ENCODE data around the gene RFESD.
A peak's percentile ranks its signal among the peaks of the same experiment; 100 is the strongest.

The RFESD gene

GRCh38 chr5:95662946-95663345 lies 16.4 kb downstream of the RFESD start:
- H3K27ac ChIP-seq (replicated peaks; ENCODE audit: low read length): no peak overlapping the region

GRCh38 chr5:95664204-95664786 lies 17.7 kb downstream of the RFESD start:
- H3K4me2 ChIP-seq (ENCODE audit: insufficient read depth, low read length, poor library complexity, severe bottlenecking): no peak overlapping the region
- no peak overlapping the region for H3K23ac ChIP-seq (ENCODE audit: low read depth, low read length, poor library complexity)
- no peaks in the 10 kb centered on the region for H3K9me3 ChIP-seq (replicated peaks in 1 of 2; ENCODE audit: control insufficient read depth in 2 of 2, insufficient read depth in 1 of 2, low read depth in 1 of 2, low read length in 2 of 2)
- no peak overlapping the region for H3K4me3 ChIP-seq (ENCODE audit: low read length in 2 of 2)
- H3K14ac ChIP-seq (ENCODE audit: low read length): no peak overlapping the region
- no peak overlapping the region for H4K91ac ChIP-seq (ENCODE audit: low read depth, low read length, poor library complexity)
- no peak overlapping the region for H2AK5ac ChIP-seq (ENCODE audit: low read depth, low read length)
- no peak overlapping the region for H3K9ac ChIP-seq (ENCODE audit: low read depth, low read length, poor library complexity)
- DNase-seq (ENCODE audit: low spot score): peak; percentile 11
- no peak overlapping the region for H2BK120ac ChIP-seq (ENCODE audit: low read depth, low read length)
- H3K4me1 ChIP-seq (ENCODE audit: control insufficient read depth in 2 of 2, insufficient read depth in 1 of 2, low read depth in 1 of 2, low read length in 2 of 2): peaks cover 0 to 3% of the 10 kb centered on the region in 2 donors
- peak overlapping the region; percentile 72 for H2AFZ ChIP-seq (ENCODE audit: low read length)
- no CpG with 5 or more reads among the region's 3 CpGs for WGBS, 2 donors (ENCODE audit: extremely low coverage in 2 of 2, insufficient read length in 2 of 2, insufficient replicate concordance in 1 of 2)
- no peaks in the 10 kb centered on the region for H3K36me3 ChIP-seq (replicated peaks in 1 of 2; ENCODE audit: control insufficient read depth in 2 of 2, insufficient read depth in 2 of 2, low read length in 2 of 2)
- H2BK15ac ChIP-seq (ENCODE audit: low read length): no peak overlapping the region
- H3K79me1 ChIP-seq (ENCODE audit: low read depth, low read length): no peaks in the 10 kb centered on the region
- no peaks in the 10 kb centered on the region for H3K27me3 ChIP-seq (ENCODE audit: control insufficient read depth in 3 of 3, insufficient read depth in 3 of 3, low read depth in 1 of 3, low read length in 3 of 3)
- no peak overlapping the region for H2BK5ac ChIP-seq (ENCODE audit: low read length)
- no peak overlapping the region for H3K4ac ChIP-seq (ENCODE audit: low read length)
- no peak overlapping the region for H2BK12ac ChIP-seq (ENCODE audit: low read length)
- H3K27ac ChIP-seq (replicated peaks; ENCODE audit: low read length): no peak overlapping the region
- H3K18ac ChIP-seq (ENCODE audit: low read length): no peak overlapping the region
- H4K8ac ChIP-seq (ENCODE audit: low read depth, low read length): no peak overlapping the region

More at GRCh38 chr5:95662946-95663345, 16.4 kb downstream of the RFESD start:
- Histone ChIP-seq H3K79me1 (ENCODE audit: low read depth, low read length) (no peaks in the 10 kb centered on the region), H2AK5ac (ENCODE audit: low read depth, low read length) (no peak overlapping the region), H3K4ac (ENCODE audit: low read length) (no peak overlapping the region), H3K23ac (ENCODE audit: low read depth, low read length, poor library complexity) (no peak overlapping the region), H2BK5ac (ENCODE audit: low read length) (no peak overlapping the region), H4K91ac (ENCODE audit: low read depth, low read length, poor library complexity) (no peak overlapping the region), H2BK12ac (ENCODE audit: low read length) (no peak overlapping the region), H2BK120ac (ENCODE audit: low read depth, low read length) (no peak overlapping the region), H3K4me1 (ENCODE audit: control insufficient read depth in 2 of 2, insufficient read depth in 1 of 2, low read depth in 1 of 2, low read length in 2 of 2) (peaks cover 0 to 3% of the 10 kb centered on the region in 2 donors), H3K9me3 (replicated peaks in 1 of 2; ENCODE audit: control insufficient read depth in 2 of 2, insufficient read depth in 1 of 2, low read depth in 1 of 2, low read length in 2 of 2) (no peaks in the 10 kb centered on the region), H3K27me3 (ENCODE audit: control insufficient read depth in 3 of 3, insufficient read depth in 3 of 3, low read depth in 1 of 3, low read length in 3 of 3) (no peaks in the 10 kb centered on the region), H2BK15ac (ENCODE audit: low read length) (no peak overlapping the region), H3K36me3 (replicated peaks in 1 of 2; ENCODE audit: control insufficient read depth in 2 of 2, insufficient read depth in 2 of 2, low read length in 2 of 2) (no peaks in the 10 kb centered on the region), H3K9ac (ENCODE audit: low read depth, low read length, poor library complexity) (no peak overlapping the region), H3K4me3 (ENCODE audit: low read length in 2 of 2) (no peak overlapping the region), H2AFZ (ENCODE audit: low read length) (no peak overlapping the region), H3K4me2 (ENCODE audit: insufficient read depth, low read length, poor library complexity, severe bottlenecking) (no peak overlapping the region), H3K14ac (ENCODE audit: low read length) (no peak overlapping the region), H4K8ac (ENCODE audit: low read depth, low read length) (no peak overlapping the region), H3K18ac (ENCODE audit: low read length) (no peak overlapping the region)
- no peak for DNase-seq (ENCODE audit: low spot score)

GRCh38 chr5:95667061-95667618 lies 20.6 kb downstream of the RFESD start:
- Histone ChIP-seq H4K91ac (ENCODE audit: low read depth, low read length, poor library complexity) (no peak overlapping the region), H3K9me3 (replicated peaks in 1 of 2; ENCODE audit: control insufficient read depth in 2 of 2, insufficient read depth in 1 of 2, low read depth in 1 of 2, low read length in 2 of 2) (no peaks in the 10 kb centered on the region), H3K4me1 (ENCODE audit: control insufficient read depth in 2 of 2, insufficient read depth in 1 of 2, low read depth in 1 of 2, low read length in 2 of 2) (peaks cover 0 to 3% of the 10 kb centered on the region in 2 donors), H2AK5ac (ENCODE audit: low read depth, low read length) (no peak overlapping the region), H2BK120ac (ENCODE audit: low read depth, low read length) (no peak overlapping the region), H3K23ac (ENCODE audit: low read depth, low read length, poor library complexity) (no peak overlapping the region), H3K27ac (replicated peaks; ENCODE audit: low read length) (no peak overlapping the region), H3K36me3 (replicated peaks in 1 of 2; ENCODE audit: control insufficient read depth in 2 of 2, insufficient read depth in 2 of 2, low read length in 2 of 2) (no peaks in the 10 kb centered on the region), H3K4ac (ENCODE audit: low read length) (no peak overlapping the region), H3K9ac (ENCODE audit: low read depth, low read length, poor library complexity) (no peak overlapping the region), H3K18ac (ENCODE audit: low read length) (no peak overlapping the region), H3K4me3 (ENCODE audit: low read length in 2 of 2) (no peak overlapping the region), H2BK5ac (ENCODE audit: low read length) (no peak overlapping the region), H2BK12ac (ENCODE audit: low read length) (no peak overlapping the region), H3K4me2 (ENCODE audit: insufficient read depth, low read length, poor library complexity, severe bottlenecking) (no peak overlapping the region), H3K14ac (ENCODE audit: low read length) (no peak overlapping the region), H3K79me1 (ENCODE audit: low read depth, low read length) (no peaks in the 10 kb centered on the region), H4K8ac (ENCODE audit: low read depth, low read length) (no peak overlapping the region), H2BK15ac (ENCODE audit: low read length) (no peak overlapping the region), H3K27me3 (ENCODE audit: control insufficient read depth in 3 of 3, insufficient read depth in 3 of 3, low read depth in 1 of 3, low read length in 3 of 3) (no peaks in the 10 kb centered on the region), H2AFZ (ENCODE audit: low read length) (peak overlapping the region; percentile 14)
- DNase-seq (ENCODE audit: low spot score): no peak
- no CpG with 5 or more reads among the region's 4 CpGs for WGBS, 2 donors (ENCODE audit: extremely low coverage in 2 of 2, insufficient read length in 2 of 2, insufficient replicate concordance in 1 of 2)

GRCh38 chr5:95667678-95668077 lies 21.1 kb downstream of the RFESD start:
- no peak overlapping the region for H4K8ac ChIP-seq (ENCODE audit: low read depth, low read length)
- no peak for DNase-seq (ENCODE audit: low spot score)
- no peak overlapping the region for H2BK120ac ChIP-seq (ENCODE audit: low read depth, low read length)
- no peak overlapping the region for H4K91ac ChIP-seq (ENCODE audit: low read depth, low read length, poor library complexity)
- no peak overlapping the region for H3K9ac ChIP-seq (ENCODE audit: low read depth, low read length, poor library complexity)
- no peak overlapping the region for H3K14ac ChIP-seq (ENCODE audit: low read length)
- H3K36me3 ChIP-seq (replicated peaks in 1 of 2; ENCODE audit: control insufficient read depth in 2 of 2, insufficient read depth in 2 of 2, low read length in 2 of 2): no peaks in the 10 kb centered on the region
- no peak overlapping the region for H3K4me2 ChIP-seq (ENCODE audit: insufficient read depth, low read length, poor library complexity, severe bottlenecking)
- H3K9me3 ChIP-seq (replicated peaks in 1 of 2; ENCODE audit: control insufficient read depth in 2 of 2, insufficient read depth in 1 of 2, low read depth in 1 of 2, low read length in 2 of 2): no peaks in the 10 kb centered on the region
- H3K4ac ChIP-seq (ENCODE audit: low read length): no peak overlapping the region
- H3K4me1 ChIP-seq (ENCODE audit: control insufficient read depth in 2 of 2, insufficient read depth in 1 of 2, low read depth in 1 of 2, low read length in 2 of 2): peaks cover 0 to 6% of the 10 kb centered on the region in 2 donors
- H3K18ac ChIP-seq (ENCODE audit: low read length): no peak overlapping the region
- no peaks in the 10 kb centered on the region for H3K79me1 ChIP-seq (ENCODE audit: low read depth, low read length)
- H3K4me3 ChIP-seq (ENCODE audit: low read length in 2 of 2): no peak overlapping the region
- no peak overlapping the region for H3K27ac ChIP-seq (replicated peaks; ENCODE audit: low read length)
- H3K23ac ChIP-seq (ENCODE audit: low read depth, low read length, poor library complexity): no peak overlapping the region
- H2AFZ ChIP-seq (ENCODE audit: low read length): peak overlapping the region; percentile 14
- no peak overlapping the region for H2BK12ac ChIP-seq (ENCODE audit: low read length)
- H2AK5ac ChIP-seq (ENCODE audit: low read depth, low read length): no peak overlapping the region
- no peak overlapping the region for H2BK15ac ChIP-seq (ENCODE audit: low read length)
- H2BK5ac ChIP-seq (ENCODE audit: low read length): no peak overlapping the region
- H3K27me3 ChIP-seq (ENCODE audit: control insufficient read depth in 3 of 3, insufficient read depth in 3 of 3, low read depth in 1 of 3, low read length in 3 of 3): no peaks in the 10 kb centered on the region

All from neuronal stem cell (in vitro differentiated cells).